ENCODE measurements around the gene TTLL9. TPM values are rescaled to one million over a fixed set of nuclear protein-coding genes. Genes with fewer than 3 reads are reported as not detected.
"Not testable (repeated sequence)": the region's sequence is repeated elsewhere in the genome, so short reads cannot be mapped to it uniquely, and the experiment has no call there.

The TTLL9 gene
- total RNA-seq, 1 donor from 2014 or later: 0.52 TPM

- H3K36me3 ChIP-seq (ENCODE audit: control insufficient read depth in 3 of 3, insufficient read depth in 3 of 3, low read length in 3 of 3): no peaks in the 10 kb centered on the region
- no peaks in the 10 kb centered on the region for H3K4me1 ChIP-seq (ENCODE audit: control insufficient read depth in 3 of 3, insufficient read depth in 3 of 3, low read length in 3 of 3)
- peaks cover 10 to 35% (median 21%) of the 10 kb centered on the region in 3 donors for H3K27me3 ChIP-seq (ENCODE audit: control insufficient read depth in 3 of 3, insufficient read depth in 3 of 3, low read length in 3 of 3)
- H3K9ac ChIP-seq (ENCODE audit: low read depth in 1 of 3, low read length in 3 of 3): no peak overlapping the region
- H3K9me3 ChIP-seq (ENCODE audit: control insufficient read depth in 3 of 3, low read length in 3 of 3): no peaks in the 10 kb centered on the region
- no peak overlapping the region for H3K27ac ChIP-seq (ENCODE audit: low read depth, low read length)
- no peak overlapping the region for H3K4me3 ChIP-seq (ENCODE audit: low read length in 3 of 3)
Observed at GRCh38 chr20:31923388-31924331, 53.2 kb downstream of the TTLL9 start.

GRCh38 chr20:31924561-31924960, 54.1 kb downstream of the TTLL9 start:
- Histone ChIP-seq H3K4me3 (ENCODE audit: low read length in 3 of 3) (no peak overlapping the region), H3K9me3 (ENCODE audit: control insufficient read depth in 3 of 3, low read length in 3 of 3) (no peaks in the 10 kb centered on the region), H3K4me1 (ENCODE audit: control insufficient read depth in 3 of 3, insufficient read depth in 3 of 3, low read length in 3 of 3) (no peaks in the 10 kb centered on the region), H3K27ac (ENCODE audit: low read depth, low read length) (no peak overlapping the region), H3K27me3 (ENCODE audit: control insufficient read depth in 3 of 3, insufficient read depth in 3 of 3, low read length in 3 of 3) (peaks cover 10 to 29% (median 16%) of the 10 kb centered on the region in 3 donors), H3K9ac (ENCODE audit: low read depth in 1 of 3, low read length in 3 of 3) (no peak overlapping the region), H3K36me3 (ENCODE audit: control insufficient read depth in 3 of 3, insufficient read depth in 3 of 3, low read length in 3 of 3) (no peaks in the 10 kb centered on the region)

- Histone ChIP-seq H3K9ac (ENCODE audit: low read depth in 1 of 3, low read length in 3 of 3) (no peak overlapping the region), H3K27me3 (ENCODE audit: control insufficient read depth in 3 of 3, insufficient read depth in 3 of 3, low read length in 3 of 3) (peaks cover 10 to 21% (median 12%) of the 10 kb centered on the region in 3 donors), H3K4me3 (ENCODE audit: low read length in 3 of 3) (no peak overlapping the region), H3K27ac (ENCODE audit: low read depth, low read length) (no peak overlapping the region), H3K4me1 (ENCODE audit: control insufficient read depth in 3 of 3, insufficient read depth in 3 of 3, low read length in 3 of 3) (no peaks in the 10 kb centered on the region), H3K9me3 (ENCODE audit: control insufficient read depth in 3 of 3, low read length in 3 of 3) (no peaks in the 10 kb centered on the region), H3K36me3 (ENCODE audit: control insufficient read depth in 3 of 3, insufficient read depth in 3 of 3, low read length in 3 of 3) (no peaks in the 10 kb centered on the region)
Observed at GRCh38 chr20:31925631-31926030, 55.2 kb downstream of the TTLL9 start.

- H3K4me3 ChIP-seq (ENCODE audit: low read length in 3 of 3): no peak overlapping the region
- peaks cover 10 to 21% (median 12%) of the 10 kb centered on the region in 3 donors for H3K27me3 ChIP-seq (ENCODE audit: control insufficient read depth in 3 of 3, insufficient read depth in 3 of 3, low read length in 3 of 3)
- no peak overlapping the region for H3K9ac ChIP-seq (ENCODE audit: low read depth in 1 of 3, low read length in 3 of 3)
- H3K4me1 ChIP-seq (ENCODE audit: control insufficient read depth in 3 of 3, insufficient read depth in 3 of 3, low read length in 3 of 3): no peaks in the 10 kb centered on the region
- H3K36me3 ChIP-seq (ENCODE audit: control insufficient read depth in 3 of 3, insufficient read depth in 3 of 3, low read length in 3 of 3): no peaks in the 10 kb centered on the region
- H3K27ac ChIP-seq (ENCODE audit: low read depth, low read length): no peak overlapping the region
- no peaks in the 10 kb centered on the region for H3K9me3 ChIP-seq (ENCODE audit: control insufficient read depth in 3 of 3, low read length in 3 of 3)
Observed at GRCh38 chr20:31926493-31926892, 56.1 kb downstream of the TTLL9 start.

GRCh38 chr20:31927627-31928159, 57.3 kb downstream of the TTLL9 start:
- Histone ChIP-seq H3K27ac (ENCODE audit: low read depth, low read length) (no peak overlapping the region), H3K9ac (ENCODE audit: low read depth in 1 of 3, low read length in 3 of 3) (no peak overlapping the region), H3K4me3 (ENCODE audit: low read length in 3 of 3) (no peak overlapping the region), H3K4me1 (ENCODE audit: control insufficient read depth in 3 of 3, insufficient read depth in 3 of 3, low read length in 3 of 3) (no peaks in the 10 kb centered on the region), H3K27me3 (ENCODE audit: control insufficient read depth in 3 of 3, insufficient read depth in 3 of 3, low read length in 3 of 3) (peaks cover 10 to 21% (median 12%) of the 10 kb centered on the region in 3 donors), H3K9me3 (ENCODE audit: control insufficient read depth in 3 of 3, low read length in 3 of 3) (no peaks in the 10 kb centered on the region), H3K36me3 (ENCODE audit: control insufficient read depth in 3 of 3, insufficient read depth in 3 of 3, low read length in 3 of 3) (no peaks in the 10 kb centered on the region)

- not testable (repeated sequence) for H3K9ac ChIP-seq (ENCODE audit: low read depth in 1 of 3, low read length in 3 of 3); H3K36me3 ChIP-seq (ENCODE audit: control insufficient read depth in 3 of 3, insufficient read depth in 3 of 3, low read length in 3 of 3); H3K27ac ChIP-seq (ENCODE audit: low read depth, low read length); H3K4me1 ChIP-seq (ENCODE audit: control insufficient read depth in 3 of 3, insufficient read depth in 3 of 3, low read length in 3 of 3); H3K9me3 ChIP-seq (ENCODE audit: control insufficient read depth in 3 of 3, low read length in 3 of 3); H3K27me3 ChIP-seq (ENCODE audit: control insufficient read depth in 3 of 3, insufficient read depth in 3 of 3, low read length in 3 of 3); H3K4me3 ChIP-seq (ENCODE audit: low read length in 3 of 3)
Observed at GRCh38 chr20:31929631-31930030, 59.2 kb downstream of the TTLL9 start.

- Histone ChIP-seq H3K9me3 (ENCODE audit: control insufficient read depth in 3 of 3, low read length in 3 of 3) (no peaks in the 10 kb centered on the region), H3K4me1 (ENCODE audit: control insufficient read depth in 3 of 3, insufficient read depth in 3 of 3, low read length in 3 of 3) (no peaks in the 10 kb centered on the region), H3K9ac (ENCODE audit: low read depth in 1 of 3, low read length in 3 of 3) (no peak overlapping the region), H3K36me3 (ENCODE audit: control insufficient read depth in 3 of 3, insufficient read depth in 3 of 3, low read length in 3 of 3) (no peaks in the 10 kb centered on the region), H3K27me3 (ENCODE audit: control insufficient read depth in 3 of 3, insufficient read depth in 3 of 3, low read length in 3 of 3) (peaks cover 3 to 4% (median 4%) of the 10 kb centered on the region in 3 donors), H3K27ac (ENCODE audit: low read depth, low read length) (no peak overlapping the region), H3K4me3 (ENCODE audit: low read length in 3 of 3) (no peak overlapping the region)
Observed at GRCh38 chr20:31930779-31931178, 60.3 kb downstream of the TTLL9 start.

GRCh38 chr20:31933698-31934097, 63.3 kb downstream of the TTLL9 start:
- no peaks in the 10 kb centered on the region for H3K27me3 ChIP-seq (ENCODE audit: control insufficient read depth in 3 of 3, insufficient read depth in 3 of 3, low read length in 3 of 3)
- no peak overlapping the region for H3K27ac ChIP-seq (ENCODE audit: low read depth, low read length)
- H3K4me1 ChIP-seq (ENCODE audit: control insufficient read depth in 3 of 3, insufficient read depth in 3 of 3, low read length in 3 of 3): no peaks in the 10 kb centered on the region
- no peak overlapping the region for H3K4me3 ChIP-seq (ENCODE audit: low read length in 3 of 3)
- H3K36me3 ChIP-seq (ENCODE audit: control insufficient read depth in 3 of 3, insufficient read depth in 3 of 3, low read length in 3 of 3): no peaks in the 10 kb centered on the region
- no peak overlapping the region for H3K9ac ChIP-seq (ENCODE audit: low read depth in 1 of 3, low read length in 3 of 3)
- H3K9me3 ChIP-seq (ENCODE audit: control insufficient read depth in 3 of 3, low read length in 3 of 3): no peaks in the 10 kb centered on the region

- Histone ChIP-seq H3K27me3 (ENCODE audit: control insufficient read depth in 3 of 3, insufficient read depth in 3 of 3, low read length in 3 of 3) (no peaks in the 10 kb centered on the region), H3K9ac (ENCODE audit: low read depth in 1 of 3, low read length in 3 of 3) (no peak overlapping the region), H3K4me1 (ENCODE audit: control insufficient read depth in 3 of 3, insufficient read depth in 3 of 3, low read length in 3 of 3) (no peaks in the 10 kb centered on the region), H3K27ac (ENCODE audit: low read depth, low read length) (no peak overlapping the region), H3K36me3 (ENCODE audit: control insufficient read depth in 3 of 3, insufficient read depth in 3 of 3, low read length in 3 of 3) (no peaks in the 10 kb centered on the region), H3K9me3 (ENCODE audit: control insufficient read depth in 3 of 3, low read length in 3 of 3) (no peaks in the 10 kb centered on the region), H3K4me3 (ENCODE audit: low read length in 3 of 3) (no peak overlapping the region)
Observed at GRCh38 chr20:31934491-31934890, 64.1 kb downstream of the TTLL9 start.

Data from skeletal muscle tissue (tissue), 4 donors.